Activated naive CD8-positive, alpha-beta T cell treated with anti-CD3 and anti-CD28 coated beads for 36 hours (primary cell): ENCODE results near the gene UQCRC2. TPM values are rescaled to one million over a fixed set of nuclear protein-coding genes. Genes with fewer than 3 reads are reported as not detected.
"Not testable (repeated sequence)": the region's sequence is repeated elsewhere in the genome, so short reads cannot be mapped to it uniquely, and the experiment has no call there.

Experiments
- DNase-seq: peaks from one replicate; pipeline ENCODE4 v3.0.0; 2021
- H3K27ac Mint-ChIP-seq: one replicate; pipeline ENCODE4 v1.8.0; 2022; ENCODE audit warnings: mild to moderate bottlenecking, moderate library complexity, mixed read lengths
- H3K27me3 Mint-ChIP-seq: one replicate; pipeline ENCODE4 v1.8.0; 2022; ENCODE audit warnings: mild to moderate bottlenecking, mixed read lengths
- H3K36me3 Mint-ChIP-seq: one replicate; pipeline ENCODE4 v1.8.0; 2021; ENCODE audit warnings: mild to moderate bottlenecking, mixed read lengths
- H3K4me1 Mint-ChIP-seq: one replicate; pipeline ENCODE4 v1.8.0; 2021; ENCODE audit warnings: mixed read lengths
- H3K4me3 Mint-ChIP-seq: one replicate; pipeline ENCODE4 v1.8.0; 2022; ENCODE audit warnings: mild to moderate bottlenecking, moderate library complexity, mixed read lengths
- H3K9me3 Mint-ChIP-seq: one replicate; pipeline ENCODE4 v1.8.0; 2022; ENCODE audit warnings: mixed read lengths
- total RNA-seq, 2 experiments: library from RNA; stranded (reverse); gene quantifications; one replicate each; pipeline ENCODE4 v1.2.3, GENCODE V29; 2021

The UQCRC2 gene
- total RNA-seq, 2 experiments from 2014 or later, result 291 to 306 TPM

DNA sequence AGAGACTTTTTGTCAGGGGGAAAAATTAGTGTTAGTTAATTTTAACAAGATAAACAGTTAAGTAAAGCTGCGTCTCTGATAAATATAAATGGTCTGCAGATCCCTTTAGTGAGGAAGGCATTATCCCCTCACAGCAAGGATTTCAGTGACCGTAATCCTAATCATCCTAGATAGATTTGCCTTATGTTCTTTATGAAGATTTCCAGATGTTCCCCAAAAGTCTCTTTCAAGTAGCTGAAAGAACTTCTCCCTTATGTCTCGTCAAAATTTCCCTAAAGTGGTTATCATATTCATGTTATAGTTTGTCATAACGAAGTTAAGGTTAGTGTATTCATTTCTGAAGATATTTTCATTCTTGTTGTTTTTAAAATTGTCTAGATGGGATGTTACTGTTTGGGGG lies 60.3 kb downstream of the UQCRC2 start:
- peaks cover 76% of the 10 kb centered on the region for H3K4me1 Mint-ChIP-seq
- H3K9me3 Mint-ChIP-seq, result no peaks in the 10 kb centered on the region
- H3K4me3 Mint-ChIP-seq, result no peak overlapping the region
- no peak for DNase-seq
- H3K27ac Mint-ChIP-seq, result no peak overlapping the region
- H3K27me3 Mint-ChIP-seq, result no peaks in the 10 kb centered on the region
- H3K36me3 Mint-ChIP-seq, result peaks cover 7% of the 10 kb centered on the region

GRCh38 chr16:22014271-22014873 lies 61.2 kb downstream of the UQCRC2 start:
- Mint-ChIP-seq H3K4me3 (no peak overlapping the region), H3K4me1 (peaks cover 82% of the 10 kb centered on the region), H3K36me3 (peaks cover 7% of the 10 kb centered on the region), H3K27me3 (no peaks in the 10 kb centered on the region), H3K9me3 (no peaks in the 10 kb centered on the region), H3K27ac (no peak overlapping the region)
- no peak for DNase-seq

- Mint-ChIP-seq H3K4me1 (peaks cover 68% of the 10 kb centered on the region), H3K9me3 (no peaks in the 10 kb centered on the region), H3K4me3 (no peak overlapping the region), H3K36me3 (no peaks in the 10 kb centered on the region), H3K27me3 (no peaks in the 10 kb centered on the region), H3K27ac (peak overlapping the region; percentile 31)
- no peak for DNase-seq
Observed at GRCh38 chr16:22016927-22017326, 63.8 kb downstream of the UQCRC2 start.

DNA sequence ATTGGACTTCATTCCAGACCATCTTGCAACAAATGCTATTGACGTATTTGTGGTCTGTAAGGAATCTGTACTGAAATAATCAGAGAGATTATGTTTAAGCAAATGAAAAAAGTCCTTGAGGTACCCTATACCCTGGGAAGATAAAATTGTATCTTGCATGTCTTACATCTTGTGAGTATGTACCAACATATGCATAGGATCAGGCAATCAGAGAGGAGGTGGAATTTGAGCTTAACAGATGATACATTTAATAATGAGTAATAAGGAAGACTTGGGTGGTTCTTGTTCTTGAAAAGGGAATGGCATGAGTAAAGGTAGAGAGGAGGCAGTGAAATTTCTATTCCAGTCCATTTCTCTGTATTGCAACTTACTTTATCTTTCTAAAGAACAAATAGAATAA lies 65.4 kb downstream of the UQCRC2 start:
- H3K27me3 Mint-ChIP-seq, result no peaks in the 10 kb centered on the region
- DNase-seq, result no peak
- H3K36me3 Mint-ChIP-seq, result no peaks in the 10 kb centered on the region
- no peak overlapping the region for H3K4me3 Mint-ChIP-seq
- H3K27ac Mint-ChIP-seq, result no peak overlapping the region
- H3K4me1 Mint-ChIP-seq, result peaks cover 52% of the 10 kb centered on the region
- H3K9me3 Mint-ChIP-seq, result no peaks in the 10 kb centered on the region

DNA sequence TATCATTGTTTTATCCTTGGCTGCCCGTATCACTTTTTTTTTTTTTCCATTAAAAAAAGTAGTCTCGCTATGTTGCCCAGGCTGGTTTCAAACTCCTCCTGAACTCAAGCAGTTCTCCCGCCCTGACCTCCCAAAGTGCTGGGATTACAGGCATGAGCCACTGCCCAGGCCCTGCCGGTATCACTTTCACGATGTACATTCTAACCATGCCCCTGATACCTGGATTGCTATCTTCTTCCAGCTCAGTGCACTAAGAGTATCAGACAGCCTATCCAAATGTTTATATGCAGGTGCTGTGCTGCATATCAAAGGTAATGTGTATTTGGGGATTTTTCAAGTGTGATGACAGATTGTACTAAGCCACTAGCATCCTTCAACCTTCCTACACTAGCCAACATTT lies 69.0 kb downstream of the UQCRC2 start:
- Mint-ChIP-seq H3K36me3 (no peaks in the 10 kb centered on the region), H3K9me3 (no peaks in the 10 kb centered on the region), H3K4me3 (no peak overlapping the region), H3K4me1 (peaks cover 30% of the 10 kb centered on the region), H3K27me3 (no peaks in the 10 kb centered on the region), H3K27ac (no peak overlapping the region)
- no peak for DNase-seq

DNA sequence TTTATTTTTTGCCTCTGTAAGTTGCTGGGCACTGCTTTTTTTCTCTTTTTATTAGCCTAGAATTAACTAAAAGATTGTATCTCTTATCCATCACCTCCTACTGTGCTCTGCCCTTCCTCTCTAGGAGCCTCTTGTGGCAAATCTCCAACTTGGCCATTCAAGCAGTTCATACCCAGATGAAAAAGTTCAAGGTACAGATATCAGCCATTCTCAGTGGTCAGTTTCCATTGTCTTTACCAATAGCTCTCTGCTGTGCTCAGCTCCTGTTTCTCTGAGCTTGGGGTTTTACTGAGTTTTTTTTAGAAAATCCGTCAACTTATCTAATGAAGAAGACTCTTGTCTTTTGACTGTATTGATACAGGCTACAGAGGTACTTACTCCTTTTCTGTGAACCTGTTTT lies 70.3 kb downstream of the UQCRC2 start:
- Mint-ChIP-seq H3K9me3 (no peaks in the 10 kb centered on the region), H3K27me3 (no peaks in the 10 kb centered on the region), H3K27ac (no peak overlapping the region), H3K36me3 (no peaks in the 10 kb centered on the region), H3K4me1 (peaks cover 31% of the 10 kb centered on the region), H3K4me3 (no peak overlapping the region)
- DNase-seq, result no peak

DNA sequence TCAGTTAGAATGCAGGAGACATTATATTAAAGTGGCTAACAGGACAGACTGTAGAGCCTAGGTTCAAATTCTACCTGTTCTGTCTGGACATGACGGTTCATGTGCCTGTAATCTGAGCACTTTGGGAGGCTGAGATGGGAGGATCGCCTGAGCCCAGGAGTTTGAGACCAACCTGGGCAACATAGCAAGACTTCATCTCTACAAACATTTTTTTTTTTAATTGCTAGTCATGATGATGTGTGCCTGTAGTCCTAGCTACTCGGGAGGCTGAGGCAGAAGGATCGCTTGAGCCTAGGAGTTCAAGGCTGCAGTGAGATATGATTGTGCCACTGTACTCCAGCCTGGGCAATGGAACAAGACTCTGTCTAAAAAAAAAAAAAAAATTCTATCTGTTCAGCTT lies 71.6 kb downstream of the UQCRC2 start:
- not testable (repeated sequence) for H3K27ac Mint-ChIP-seq, H3K27me3 Mint-ChIP-seq, DNase-seq, H3K36me3 Mint-ChIP-seq, H3K4me3 Mint-ChIP-seq, H3K9me3 Mint-ChIP-seq
- H3K4me1 Mint-ChIP-seq, result peaks cover 25% of the 10 kb centered on the region

GRCh38 chr16:22027633-22028032 lies 74.5 kb downstream of the UQCRC2 start:
- no peak for DNase-seq
- H3K27ac Mint-ChIP-seq, result no peak overlapping the region
- peaks cover 5% of the 10 kb centered on the region for H3K9me3 Mint-ChIP-seq
- H3K4me1 Mint-ChIP-seq, result peaks cover 36% of the 10 kb centered on the region
- H3K36me3 Mint-ChIP-seq, result peaks cover 20% of the 10 kb centered on the region
- H3K4me3 Mint-ChIP-seq, result no peak overlapping the region
- no peaks in the 10 kb centered on the region for H3K27me3 Mint-ChIP-seq

GRCh38 chr16:22029632-22030031 lies 76.5 kb downstream of the UQCRC2 start:
- no peak overlapping the region for H3K4me3 Mint-ChIP-seq
- DNase-seq, result no peak
- H3K27me3 Mint-ChIP-seq, result no peaks in the 10 kb centered on the region
- peaks cover 25% of the 10 kb centered on the region for H3K36me3 Mint-ChIP-seq
- peaks cover 5% of the 10 kb centered on the region for H3K9me3 Mint-ChIP-seq
- H3K27ac Mint-ChIP-seq, result no peak overlapping the region
- H3K4me1 Mint-ChIP-seq, result peaks cover 43% of the 10 kb centered on the region

- Mint-ChIP-seq H3K9me3 (peaks cover 5% of the 10 kb centered on the region), H3K36me3 (peaks cover 25% of the 10 kb centered on the region), H3K27me3 (no peaks in the 10 kb centered on the region), H3K4me1 (peaks cover 49% of the 10 kb centered on the region), H3K4me3 (no peak overlapping the region), H3K27ac (no peak overlapping the region)
- DNase-seq, result no peak
Observed at GRCh38 chr16:22030087-22030812, 77.1 kb downstream of the UQCRC2 start.

- Mint-ChIP-seq H3K27me3 (no peaks in the 10 kb centered on the region), H3K36me3 (peaks cover 25% of the 10 kb centered on the region), H3K4me3 (no peak overlapping the region), H3K4me1 (peaks cover 45% of the 10 kb centered on the region), H3K9me3 (peaks cover 5% of the 10 kb centered on the region), H3K27ac (no peak overlapping the region)
- no peak for DNase-seq
Observed at GRCh38 chr16:22031483-22032083, 78.4 kb downstream of the UQCRC2 start.

Other genes starting within 250 kb of the UQCRC2 start
- 10 to 100 TPM; 82.4 to 92.7 TPM for gene NPIPB4, start 95.6 kb upstream of the UQCRC2 start, total RNA-seq
- not detected for gene PDZD9, start 47.8 kb downstream of the UQCRC2 start, total RNA-seq
- 1 to 10 TPM; 5.6 TPM for gene MOSMO, start 54.8 kb downstream of the UQCRC2 start, total RNA-seq
- under 1 TPM in 1 of 2 experiments, not detected in 1; 0.22 TPM for gene VWA3A, start 139.2 kb downstream of the UQCRC2 start, total RNA-seq
- gene SDR42E2, start 209.1 kb downstream of the UQCRC2 start, total RNA-seq, result not detected